GM21381 (cell line): ENCODE data around the gene C3orf22.

ENCODE experiments used
- ATAC-seq: cut with Tn5 transposase; IDR thresholded peaks from one replicate; pipeline ENCODE4 v1.9.1; 2021; ENCODE audit warnings: mild to moderate bottlenecking, moderate library complexity; ENCODE audit not compliant: unreplicated experiment

C3orf22 gene

DNA sequence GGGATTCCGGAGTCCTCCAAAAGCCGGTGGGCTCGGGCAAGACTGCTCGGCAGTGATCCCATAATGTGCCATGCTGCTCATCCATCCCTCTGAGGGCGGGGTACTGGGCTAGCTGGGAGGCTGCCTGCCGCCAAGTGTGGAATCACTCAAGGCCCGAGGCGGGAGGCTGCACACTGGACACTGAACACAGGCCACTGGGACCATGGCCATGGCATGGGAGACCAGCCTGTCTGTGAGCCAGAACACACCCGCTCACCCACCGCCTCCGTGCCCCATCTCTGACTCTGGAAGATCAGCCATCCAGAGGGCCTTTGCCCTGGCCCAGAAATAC lies 1.4 kb downstream of the C3orf22 start:
- no peak for ATAC-seq

DNA sequence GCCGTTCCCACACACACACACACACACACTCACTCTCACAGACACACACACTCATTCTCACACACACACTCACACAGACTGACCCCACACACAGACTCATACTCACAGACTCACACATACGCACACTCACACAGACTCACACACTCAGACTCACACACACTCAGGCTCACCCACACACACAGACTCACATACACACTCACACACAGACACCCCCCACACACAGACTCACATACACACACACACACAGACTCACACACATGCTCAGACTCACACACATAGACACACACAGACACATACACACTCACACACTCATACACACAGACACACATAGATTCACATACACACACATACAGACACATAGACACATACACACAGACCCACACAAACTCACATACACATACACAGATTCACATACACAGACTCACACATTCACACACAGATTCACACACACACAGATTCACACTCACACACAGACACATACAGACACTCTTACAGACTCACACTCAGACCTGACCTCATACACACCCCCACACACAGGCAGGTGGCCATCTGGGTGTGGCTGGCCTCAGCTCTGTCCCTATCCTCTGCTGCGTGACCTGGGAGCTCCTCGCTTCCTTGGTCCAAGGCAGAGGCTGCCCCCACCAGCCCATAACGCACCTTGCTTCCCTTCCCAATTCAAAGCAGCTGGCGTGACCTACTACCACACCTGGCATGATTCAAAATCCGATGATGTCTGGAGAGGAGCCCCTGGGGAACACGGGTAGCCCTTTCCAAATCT lies 1.9 kb downstream of the C3orf22 start:
- ATAC-seq, result no peak

DNA sequence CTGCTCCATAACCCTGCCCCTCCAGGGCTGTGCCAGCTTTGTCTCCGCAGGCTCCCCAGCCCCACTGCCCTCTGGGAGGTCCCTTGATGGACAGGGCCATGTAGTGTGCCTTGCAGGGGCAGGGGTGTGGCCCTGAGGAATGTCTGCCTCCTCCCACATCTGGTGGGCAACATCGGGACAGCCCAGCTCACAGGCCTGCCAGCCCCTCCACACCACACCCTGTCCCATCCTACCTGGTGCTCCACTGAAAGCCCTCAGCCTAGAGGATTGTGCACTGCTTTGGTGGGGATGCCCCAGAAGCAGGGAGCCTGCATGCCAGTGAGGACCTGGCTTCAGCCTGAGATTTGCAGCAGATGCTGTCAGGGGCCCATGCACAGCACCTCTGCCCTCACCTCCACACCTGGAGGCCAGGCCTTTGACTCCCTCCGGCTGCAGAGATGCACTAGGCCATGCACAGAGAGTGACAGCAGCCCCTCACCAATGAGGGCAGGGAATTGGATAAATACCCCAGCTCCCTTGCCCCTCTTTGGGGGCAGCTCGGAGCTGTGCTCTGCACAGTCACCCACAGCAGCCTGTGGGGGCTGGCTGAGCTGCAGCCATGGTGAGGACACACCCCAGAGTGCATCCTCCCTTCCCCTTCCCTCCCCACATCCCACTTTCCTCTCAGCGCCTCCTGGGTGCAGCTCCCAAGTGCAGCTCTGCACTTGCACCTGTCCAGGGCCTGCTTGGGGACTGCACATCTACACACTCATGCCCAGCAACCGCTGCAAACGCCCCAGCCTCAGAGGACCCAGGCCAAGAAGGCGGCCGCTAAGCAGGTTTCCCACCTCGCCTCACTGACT lies 2.7 kb downstream of the C3orf22 start:
- no peak for ATAC-seq

DNA sequence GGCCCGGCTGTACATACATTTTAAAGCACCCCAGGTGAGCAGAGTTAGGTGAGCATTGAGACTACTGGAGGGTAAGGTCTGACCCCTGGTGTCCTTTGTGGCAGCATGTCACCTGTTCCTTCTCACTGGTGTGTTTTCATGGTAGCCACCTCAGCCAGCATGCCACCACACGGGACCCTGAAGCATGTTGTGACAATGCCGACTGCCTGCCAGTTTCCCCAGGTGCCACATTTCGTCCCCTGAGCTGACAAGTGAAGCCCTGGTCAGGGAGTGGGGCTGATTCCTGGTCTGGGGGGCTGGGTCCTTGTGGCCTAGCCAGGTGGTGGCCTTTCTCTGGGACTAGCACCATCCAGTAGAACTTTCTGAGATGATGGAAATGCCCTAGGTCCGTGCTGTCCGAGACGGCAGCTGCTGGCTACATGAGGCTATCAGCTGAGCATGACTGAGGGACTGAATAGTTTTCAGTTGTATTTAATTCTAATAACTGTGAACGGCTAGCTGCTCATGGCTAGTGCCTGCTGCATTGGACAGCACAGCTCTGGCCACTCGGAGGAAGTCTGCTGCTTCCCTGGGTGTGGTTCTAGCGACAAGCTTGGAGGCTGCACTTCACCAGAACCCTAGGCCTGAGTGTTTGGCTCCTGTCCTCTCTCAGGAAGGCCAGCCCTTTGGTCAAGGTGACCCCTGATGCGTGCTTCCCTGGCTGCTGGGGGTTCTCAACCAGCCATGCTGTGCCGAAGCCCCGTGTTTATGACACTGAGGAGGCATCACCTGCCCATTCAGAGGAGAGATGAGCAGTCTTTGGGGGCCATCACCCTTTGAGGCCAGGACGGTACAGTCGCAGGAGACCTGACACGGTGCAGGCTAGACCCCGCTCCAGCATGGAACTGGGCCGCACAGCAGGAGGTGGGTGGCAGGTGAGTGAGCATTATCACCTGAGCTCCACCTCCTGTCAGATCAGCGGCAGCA lies 3.9 kb downstream of the C3orf22 start:
- no peak for ATAC-seq

DNA sequence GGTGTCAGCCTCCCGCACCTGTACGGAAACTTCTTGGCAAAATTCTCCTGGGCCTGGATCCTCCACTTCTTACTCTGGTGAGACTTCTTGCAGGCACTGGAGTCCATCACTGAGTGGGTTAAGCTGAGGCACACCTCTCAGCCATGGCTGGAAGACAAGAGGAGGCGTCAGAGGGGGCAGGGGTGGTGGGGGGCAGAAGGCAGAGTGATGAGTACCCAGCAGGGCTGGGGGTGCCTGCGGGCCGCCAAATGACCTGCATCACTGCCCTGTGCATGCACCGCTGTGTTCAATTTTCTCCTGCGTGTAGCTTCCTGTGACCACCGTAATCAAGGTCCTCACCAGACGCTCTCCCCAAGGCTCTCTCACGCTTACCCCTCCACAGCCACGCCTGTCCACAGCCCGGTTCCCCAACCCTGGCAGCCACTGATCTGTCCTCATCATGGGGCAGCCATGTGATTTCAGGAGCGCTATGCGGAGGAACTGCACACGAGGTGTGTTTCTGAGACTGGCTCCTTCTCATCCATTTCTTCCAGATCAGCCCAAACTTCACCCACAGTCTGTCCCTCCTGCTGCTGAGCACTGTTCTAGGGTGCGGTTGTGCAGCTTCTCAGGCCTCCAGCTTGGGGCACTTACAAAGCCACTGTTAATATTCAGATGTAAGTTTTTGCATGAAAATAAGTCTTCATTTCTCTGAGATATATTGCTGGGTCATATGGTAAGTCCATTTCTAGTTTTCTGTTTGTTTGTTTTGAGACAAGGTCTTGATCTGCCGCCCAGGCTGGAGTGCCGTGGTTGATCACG lies 5.2 kb downstream of the C3orf22 start:
- no peak for ATAC-seq

DNA sequence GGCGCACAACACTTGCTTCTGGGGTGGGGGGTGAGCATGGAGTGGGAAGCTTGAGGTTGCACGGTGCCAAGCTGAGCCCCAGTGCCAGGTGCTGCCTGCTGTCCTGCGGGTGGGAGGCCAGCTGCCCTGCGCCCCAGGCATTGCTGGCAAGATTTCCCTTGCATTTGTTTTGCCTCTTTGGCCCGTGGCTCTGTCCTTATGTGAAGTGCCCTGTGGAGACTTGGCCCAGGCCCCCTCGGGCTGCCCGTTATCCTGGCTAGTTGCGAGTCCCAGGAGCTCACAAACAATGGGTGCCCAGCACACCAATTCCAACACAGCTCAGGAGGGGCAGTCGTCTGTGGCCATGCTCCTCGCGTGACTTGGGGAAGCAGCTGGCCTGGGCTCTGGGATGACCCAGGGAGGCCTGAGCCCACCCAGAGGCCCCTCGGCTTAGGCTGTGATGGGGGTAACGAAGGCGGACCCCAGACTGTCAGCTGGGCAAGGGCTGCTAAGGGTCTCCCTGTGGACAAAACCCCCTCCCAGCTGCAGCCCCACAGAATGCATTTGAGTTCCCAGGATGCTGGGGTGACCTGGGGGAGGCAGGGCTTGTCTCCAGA lies 5.9 kb downstream of the C3orf22 start:
- no peak for ATAC-seq

DNA sequence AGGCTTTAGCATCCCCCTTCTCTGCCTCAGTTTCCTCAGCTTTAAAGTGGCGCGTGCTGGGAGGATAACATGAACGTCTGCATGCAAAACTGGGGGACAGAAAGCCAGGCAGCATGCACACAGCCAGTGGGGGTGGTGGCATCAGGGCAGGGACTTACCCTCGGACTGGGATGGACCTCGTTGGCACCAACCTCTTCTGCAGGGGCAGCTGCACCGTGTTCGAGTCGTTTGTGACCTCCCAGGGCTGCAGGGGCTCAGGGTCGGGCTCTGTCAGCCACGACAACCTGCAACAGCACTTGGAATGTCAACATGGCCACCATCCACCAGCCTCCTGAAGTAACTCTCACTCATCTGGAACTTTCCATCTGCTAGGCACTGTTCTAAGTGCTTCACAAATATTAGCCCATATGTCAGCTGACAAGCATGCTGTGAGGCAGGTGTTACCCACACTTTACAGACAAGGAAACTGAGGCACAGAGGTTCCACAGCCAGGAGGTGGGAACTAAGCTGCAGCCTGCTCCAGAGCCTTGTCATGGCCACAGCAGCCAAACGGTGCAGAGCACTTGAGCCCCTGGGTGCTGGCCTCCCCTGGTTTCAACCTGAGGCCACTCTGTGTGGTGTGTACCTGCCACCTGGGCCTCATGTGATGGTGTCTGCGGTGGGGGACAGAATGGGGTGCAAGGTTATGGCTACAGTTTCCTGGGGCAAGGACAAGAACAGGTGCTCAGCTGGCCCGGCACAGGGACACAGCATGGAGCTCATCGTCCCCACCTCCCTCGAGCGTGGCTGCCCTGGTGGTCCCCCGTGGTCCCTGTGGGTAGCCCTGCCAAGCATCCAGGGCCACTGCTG lies 6.7 kb downstream of the C3orf22 start:
- no peak for ATAC-seq

DNA sequence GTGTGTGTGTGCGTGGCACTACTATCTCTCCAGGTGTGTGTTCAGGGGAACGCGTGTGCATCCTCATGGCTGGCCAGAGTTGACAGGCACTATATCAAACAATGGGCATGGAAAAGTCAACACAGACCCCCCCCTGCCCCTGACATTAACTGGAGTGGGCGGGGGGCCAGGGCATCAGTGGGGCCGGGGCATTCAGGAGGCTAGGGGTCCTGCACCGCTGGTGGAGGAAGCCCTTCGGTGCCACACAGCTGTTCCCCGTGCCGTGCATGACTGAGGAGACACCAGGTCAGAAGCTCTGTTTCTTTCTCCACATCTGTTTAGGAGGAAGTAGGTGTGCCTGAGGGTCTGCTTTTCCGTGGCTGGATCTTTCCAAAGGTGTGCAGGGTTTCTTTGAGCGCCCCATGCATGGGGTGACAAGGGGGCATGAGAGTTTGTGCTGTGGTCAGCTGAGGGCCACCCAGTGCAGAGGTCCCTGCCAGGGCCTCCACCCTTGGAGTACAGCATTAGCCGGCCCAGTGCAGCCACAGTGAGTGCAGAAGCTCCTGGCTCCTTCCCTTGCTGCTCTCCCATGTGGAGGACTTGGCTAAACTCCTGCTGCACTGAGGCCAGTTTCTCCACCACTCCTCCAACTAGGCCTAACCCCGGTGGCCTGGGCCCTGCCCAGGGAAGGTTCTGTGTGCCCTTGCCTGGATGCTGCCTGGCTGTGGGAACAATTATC lies 7.5 kb downstream of the C3orf22 start:
- no peak for ATAC-seq

DNA sequence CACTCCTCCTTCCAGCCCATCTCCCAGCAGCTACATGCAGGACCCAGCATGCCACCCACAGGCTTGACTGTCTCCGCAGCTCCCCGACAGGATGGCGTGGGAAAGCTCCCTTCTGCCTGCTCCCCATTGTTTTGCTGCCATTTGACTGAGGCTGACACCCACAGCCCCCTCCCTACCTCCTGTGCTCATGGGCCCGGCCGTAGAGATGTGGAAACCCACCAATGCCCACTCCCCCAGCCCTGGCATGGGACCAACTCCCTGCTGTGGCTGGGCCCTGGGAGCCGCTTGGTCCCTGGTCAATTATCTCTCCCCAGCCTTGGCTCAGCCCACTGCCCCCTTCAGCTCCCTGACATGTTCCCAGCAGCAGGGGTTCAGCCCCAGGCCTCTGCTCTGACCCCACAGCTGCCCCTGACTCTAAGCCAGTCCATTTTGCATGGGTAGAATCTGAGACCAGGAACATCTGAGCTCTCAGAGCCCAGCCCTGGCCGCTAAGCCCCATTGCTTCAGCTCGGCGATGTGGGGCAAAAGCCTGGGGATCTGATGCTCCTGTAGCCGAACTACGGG lies 8.2 kb downstream of the C3orf22 start:
- ATAC-seq, result no peak

DNA sequence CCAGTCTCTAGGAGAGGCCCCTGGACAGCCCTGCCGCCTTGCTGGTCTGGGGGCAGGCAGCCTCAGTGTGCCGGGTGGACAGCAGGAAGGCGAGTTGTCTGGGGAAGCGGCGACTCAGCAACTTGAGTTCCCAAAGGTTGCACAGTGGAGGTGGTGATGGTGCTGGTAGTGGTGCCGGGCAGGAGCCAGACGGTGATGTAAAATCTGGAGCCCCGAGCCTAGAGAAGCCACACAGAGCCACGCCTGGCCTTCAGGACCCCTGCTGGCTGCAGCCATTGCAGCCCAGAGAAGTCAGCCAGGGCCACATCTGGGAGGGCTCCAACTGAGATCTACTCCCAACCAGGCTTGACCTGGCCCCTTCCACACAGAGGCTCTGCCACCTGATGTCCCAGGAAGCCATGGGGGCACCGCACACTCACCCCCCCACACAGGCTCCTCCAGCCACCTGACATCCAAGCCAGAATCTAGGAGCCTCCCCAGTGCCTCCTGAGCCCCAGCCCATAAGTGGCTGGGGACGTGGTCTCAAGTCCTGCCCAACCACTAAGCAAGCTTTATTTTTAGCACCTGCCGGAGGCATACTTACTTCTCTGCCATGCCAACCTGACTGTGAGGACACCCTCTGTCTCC lies 8.8 kb downstream of the C3orf22 start:
- ATAC-seq, result no peak

DNA sequence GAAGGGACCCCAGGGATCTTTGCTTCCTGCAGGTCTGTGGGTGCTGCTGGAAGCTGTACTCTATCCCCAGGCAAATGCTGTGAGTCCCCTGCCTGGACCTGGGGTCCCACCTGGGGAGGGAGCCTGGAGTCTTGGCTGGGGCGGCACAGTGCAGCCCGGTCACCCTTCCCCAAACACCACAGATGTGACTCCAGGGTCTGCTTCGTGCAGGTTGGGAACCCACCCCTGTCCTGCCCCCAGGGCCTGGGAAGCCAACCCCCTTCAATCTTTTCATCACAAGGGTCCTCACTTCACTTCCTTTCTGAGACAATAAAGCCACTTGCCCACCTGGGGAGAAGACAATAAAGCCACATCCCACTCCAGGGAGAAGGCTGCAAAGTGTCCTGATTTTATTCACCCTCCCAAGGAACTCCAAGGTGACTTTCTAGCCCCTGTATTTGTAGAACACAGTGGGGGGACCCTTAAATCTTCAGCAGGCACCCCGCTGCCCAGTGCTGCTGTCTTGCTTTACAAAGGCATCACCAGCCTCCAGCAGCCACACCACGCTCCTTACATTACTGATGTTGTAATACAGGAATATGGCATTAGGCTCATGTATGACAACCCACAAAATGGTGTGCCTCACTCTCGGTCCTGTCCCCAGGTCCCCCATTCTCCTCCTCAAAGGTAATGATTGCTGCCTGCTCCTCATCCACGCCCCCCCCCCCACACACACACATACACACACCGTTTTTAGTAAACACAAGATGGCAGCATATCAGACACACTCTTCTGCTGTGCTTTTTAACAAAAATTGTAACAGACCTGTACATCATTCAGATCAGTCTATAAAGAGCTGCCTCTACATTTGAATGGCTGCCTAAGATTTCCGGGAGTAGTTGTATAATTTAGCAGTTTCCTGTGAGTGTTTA lies 9.9 kb downstream of the C3orf22 start:
- ATAC-seq, result no peak

DNA sequence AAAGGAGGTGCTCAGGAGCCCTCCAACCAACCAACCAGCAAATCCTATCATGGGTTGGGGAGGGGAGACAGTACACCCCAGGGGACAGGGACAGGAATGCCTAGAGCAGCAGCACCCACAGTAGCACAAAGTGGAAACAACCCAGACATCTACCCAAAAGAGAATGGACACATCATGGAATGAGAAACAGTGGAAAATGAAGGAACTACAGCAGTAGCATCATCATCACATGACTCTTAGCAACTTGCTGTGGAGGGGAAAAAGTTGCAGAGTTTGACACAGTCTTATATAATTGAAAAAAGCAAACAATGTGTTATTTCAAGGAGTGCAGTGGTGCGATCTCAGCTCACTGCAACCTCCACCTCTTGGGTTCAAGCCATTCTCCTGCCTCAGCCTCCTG lies 11.0 kb downstream of the C3orf22 start:
- no peak for ATAC-seq

DNA sequence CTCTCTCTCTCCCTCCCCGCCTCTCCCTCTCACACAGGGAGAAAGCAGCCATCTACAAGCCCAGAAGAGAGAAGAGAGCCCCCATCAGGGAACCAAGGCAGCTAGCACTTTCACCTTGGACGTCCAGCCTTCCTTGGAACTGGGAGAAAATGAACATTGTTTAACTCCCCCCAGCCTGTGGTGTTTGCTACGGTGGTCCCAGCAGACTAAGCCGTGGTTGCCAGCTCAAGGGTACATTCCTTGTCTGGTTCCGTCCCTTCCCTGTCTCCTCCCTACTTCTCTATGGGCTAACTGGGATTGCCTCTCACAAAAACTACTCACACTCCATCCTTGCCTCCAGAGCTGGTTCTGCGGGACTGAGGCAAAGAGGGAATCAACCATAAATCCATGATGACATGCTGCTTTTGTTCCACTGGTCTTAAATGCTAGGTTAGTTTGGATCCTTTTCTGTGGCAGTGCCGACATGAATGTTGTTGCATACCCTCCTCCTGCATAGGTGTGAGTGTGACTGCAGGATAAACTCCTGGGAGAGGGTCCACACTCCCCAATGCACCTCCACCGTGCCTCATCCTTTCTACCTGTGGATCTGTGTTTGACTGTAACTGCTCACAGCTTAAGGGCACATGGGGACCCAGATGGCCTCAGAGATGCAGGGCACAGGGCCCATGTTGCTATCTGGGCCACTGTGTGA lies 12.0 kb downstream of the C3orf22 start:
- ATAC-seq, result no peak

DNA sequence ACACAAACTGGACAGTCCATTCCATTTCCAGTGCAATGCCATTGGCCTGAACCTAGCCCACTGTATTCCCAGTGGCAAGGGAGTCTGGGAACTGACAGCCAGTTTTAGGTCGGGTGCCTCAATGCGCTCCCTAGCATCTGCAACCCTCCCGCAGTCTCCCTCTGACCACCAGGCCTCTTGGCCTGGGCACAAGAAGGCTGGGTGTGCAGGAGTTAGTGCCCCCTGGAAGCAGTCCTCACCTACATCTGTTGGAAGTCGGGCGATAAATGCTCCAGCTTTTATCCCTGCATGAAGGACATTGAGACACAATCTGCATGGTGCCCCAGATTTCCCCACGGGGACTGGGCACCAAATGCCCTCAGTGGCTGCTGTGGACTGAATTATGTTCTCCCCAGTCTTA lies 12.7 kb downstream of the C3orf22 start:
- no peak for ATAC-seq

DNA sequence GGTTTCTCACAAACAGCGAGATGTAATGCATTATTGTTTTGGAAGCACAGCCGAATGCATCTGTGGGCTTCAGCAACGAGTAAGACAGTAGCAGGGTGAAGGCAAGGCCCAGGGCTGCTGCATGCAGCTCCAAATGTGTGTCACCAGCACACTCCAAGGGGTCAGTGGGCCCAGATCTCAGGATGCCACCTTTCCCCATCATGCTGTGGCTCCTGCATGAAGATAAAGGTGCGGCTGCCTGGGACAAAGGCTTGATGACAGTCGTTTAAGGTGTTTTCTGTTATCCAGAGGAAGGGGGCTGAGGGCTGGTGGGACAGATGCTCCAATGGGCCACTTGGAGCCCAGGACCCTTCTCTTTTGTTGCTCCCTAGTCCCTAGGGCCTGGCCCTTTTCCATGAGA lies 13.2 kb downstream of the C3orf22 start:
- no peak for ATAC-seq
